Testis (tissue), 3 donors: ENCODE data around the gene TCF21. TPM values are rescaled to one million over a fixed set of nuclear protein-coding genes. Genes with fewer than 3 reads are reported as not detected.

Experiments used
- DNase-seq: peaks from one replicate; pipeline ENCODE4 v3.0.0-alpha.2; 2019
- H3K27ac ChIP-seq, 2 donors: fragments of 200-600 bp; sonication (generic); one replicate each; pipeline ENCODE4 v1.5.1; 2019
- H3K27me3 ChIP-seq: fragments of 200-600 bp; sonication (generic); one replicate; pipeline ENCODE4 v1.5.1; 2019
- H3K36me3 ChIP-seq: fragments of 200-600 bp; sonication (generic); one replicate; pipeline ENCODE4 v1.5.1; 2017; ENCODE audit warnings: low read depth; ENCODE audit errors: missing control alignments
- H3K4me1 ChIP-seq: fragments of 200-600 bp; sonication (generic); one replicate; pipeline ENCODE4 v1.5.1; 2019
- H3K4me3 ChIP-seq, 2 donors: fragments of 200-600 bp; sonication (generic); one replicate each; pipeline ENCODE4 v1.5.1; 2017 to 2019
- H3K9me3 ChIP-seq: fragments of 200-600 bp; sonication (generic); one replicate; pipeline ENCODE4 v1.5.1; 2017
- CTCF ChIP-seq, 3 experiments: fragments of 450-650 bp in 2 of 3; fragments of 200-600 bp in 1 of 3; sonication (generic) in 1 of 3; IDR thresholded peaks; one replicate each; pipeline ENCODE4 v1.5.1; 2016 to 2019; ENCODE audit warnings: antibody characterized with exemption in 3 of 3, mild to moderate bottlenecking in 2 of 3, moderate library complexity in 1 of 3
- POLR2A ChIP-seq: fragments of 450-650 bp; IDR thresholded peaks from one replicate; pipeline ENCODE4 v1.6.1; 2017; ENCODE audit warnings: antibody characterized with exemption, mild to moderate bottlenecking, moderate library complexity
- WGBS, 2 donors: methylation state at CpG; one replicate each; pipeline ENCODE4 v1.1.5; 2018; 5-methylcytosine and 5-hydroxymethylcytosine counted together
- intact Hi-C: fragments of 100-400 bp; cut with DNase I; formaldehyde crosslinking; loops from one replicate; pipeline ENCODE4 v1.15.1; 2023; ENCODE audit warnings: low total_unique reads
- polyA plus RNA-seq: library from polyadenylated mRNA; stranded (reverse); fragments of 350-450 nt; fragmentation: Illumina TruSeq; extraction: RNeasy Lipid Tissue Mini Kit (QIAGEN cat#74804); gene quantifications from one replicate; pipeline ENCODE4 v1.2.3, GENCODE V29; 2014; ENCODE audit warnings: low read depth, low replicate concordance; ENCODE audit not compliant: insufficient read depth
- total RNA-seq, 2 donors: library from RNA; depleted of rRNA; stranded (reverse); fragments of >200 nt; gene quantifications; one replicate each; pipeline ENCODE4 v1.2.3, GENCODE V29; 2016

The TCF21 gene
- total and polyA plus RNA-seq, 3 donors from 2014 or later = 2.8 to 4.8 (median 3.7) TPM

- Histone ChIP-seq H3K27ac (no peak overlapping the region), H3K36me3 (no peaks in the 10 kb centered on the region), H3K27me3 (no peaks in the 10 kb centered on the region), H3K9me3 (no peaks in the 10 kb centered on the region), H3K4me3 (no peak overlapping the region), H3K4me1 (no peaks in the 10 kb centered on the region)
- DNase-seq = no peak
- intact Hi-C loops = no loop called here
- WGBS, 2 donors = 76% methylated on average over 8 of the region's 8 CpGs
- TF ChIP-seq POLR2A = no peak
- no peak for TF ChIP-seq CTCF (IDR thresholded peaks at IDR 0.05)
These were observed 51.1 kb downstream of the TCF21 start for GRCh38 chr6:133939778-133940667.

Other genes starting within 250 kb of the TCF21 start
- gene TBPL1, start 64.1 kb downstream of the TCF21 start, total RNA-seq = 10 to 100 TPM; 63.4 to 77.9 TPM
- 327 TPM for gene TBPL1, start 64.1 kb downstream of the TCF21 start, polyA plus RNA-seq
- under 1 TPM; 0.63 to 0.74 TPM for gene SLC2A12, start 163.5 kb downstream of the TCF21 start, total RNA-seq
- 0.65 TPM for gene SLC2A12, start 163.5 kb downstream of the TCF21 start, polyA plus RNA-seq